HepG2 (cell line): ENCODE data around the gene ACOT8. TPM values are rescaled to one million over a fixed set of nuclear protein-coding genes. Genes with fewer than 3 reads are reported as not detected.

Experiments
- ATAC-seq: fragments of 200-7000 bp; cut with Tn5 transposase; 3 replicates; pipeline ENCODE4 v1.9.1; 2020; ENCODE audit warnings: mild to moderate bottlenecking, moderate library complexity
- BruUV-seq: library from RNA; stranded (reverse); fragments of 400-500 nt; replicated peaks from 2 replicates; lab custom pipeline; 2021; lab: Mats Ljungman, UMichigan
- CTCF ChIA-PET: fragments of 300-600 bp; formaldehyde crosslinking; extraction: SDS; loops from one replicate; lab custom pipeline; 2021; ENCODE audit warnings: low total read pairs, inconsistent platforms, low intra/inter-chr PET ratio; lab: Yijun Ruan, JAX
- POLR2A ChIA-PET: fragments of 350-600 bp; sonication (Branson Sonifier 250); formaldehyde crosslinking; loops from one replicate; lab custom pipeline; 2020; ENCODE audit warnings: antibody characterized with exemption, inconsistent platforms; lab: Yijun Ruan, JAX
- DNase-seq: peaks from one replicate; pipeline ENCODE4 v3.0.0-alpha.2; 2015; ENCODE audit warnings: low spot score
- FAIRE-seq: peaks from 3 replicates; lab custom pipeline; 2011; peaks lifted over from hg19 to GRCh38; lab: Jason Lieb, UNC
- H2AFZ ChIP-seq: one replicate; pipeline ENCODE4 v1.6.1; 2011; ENCODE audit warnings: low read length, inconsistent platforms
- H3K27ac ChIP-seq: fragments of 300-600 bp; 3 replicates; pipeline ENCODE4 v1.8.0; 2011; ENCODE audit warnings: mixed run types, mild to moderate bottlenecking, mixed read lengths, low read length, inconsistent platforms; ENCODE audit not compliant: insufficient read depth; ENCODE audit errors: extremely low read length
- H3K27me3 ChIP-seq, 2 experiments: fragments of 200-600 bp in 1 of 2; 2 replicates in 1 of 2; 3 replicates in 1 of 2; pipeline versions ENCODE4 v1.6.0 to v1.8.0; 2011; ENCODE audit warnings: low read length in 2 of 2, mild to moderate bottlenecking in 2 of 2, moderate library complexity in 2 of 2, inconsistent platforms in 1 of 2; ENCODE audit not compliant: insufficient read depth in 2 of 2, control insufficient read depth in 1 of 2
- H3K36me3 ChIP-seq, 2 experiments: fragments of 200-600 bp in 1 of 2; replicated peaks in 1 of 2; 2 replicates in 1 of 2; 3 replicates in 1 of 2; pipeline versions ENCODE4 v1.5.1 to v1.8.0; 2011; ENCODE audit warnings: low read length in 2 of 2, inconsistent platforms in 1 of 2; ENCODE audit not compliant: insufficient read depth in 2 of 2, control insufficient read depth in 1 of 2
- H3K4me1 ChIP-seq: 2 replicates; pipeline ENCODE4 v1.5.1; 2012; ENCODE audit warnings: low read length, inconsistent platforms; ENCODE audit not compliant: insufficient read depth
- H3K4me2 ChIP-seq: 2 replicates; pipeline ENCODE4 v1.6.0; 2011; ENCODE audit warnings: low read depth, low read length, inconsistent platforms
- H3K4me3 ChIP-seq, 3 experiments: fragments of 200-600 bp in 1 of 3; sonication (generic), shearing (Covaris generic) in 1 of 3; replicated peaks in 1 of 3; 2 replicates each; pipeline ENCODE4 v1.5.1; 2011 to 2016; ENCODE audit warnings: low read length in 3 of 3, inconsistent platforms in 2 of 3, low read depth in 2 of 3, mild to moderate bottlenecking in 2 of 3, control low read depth in 1 of 3, mixed read lengths in 1 of 3; ENCODE audit not compliant: insufficient read depth in 1 of 3
- H3K79me2 ChIP-seq: one replicate; pipeline ENCODE4 v1.6.1; 2011; ENCODE audit warnings: low read length, inconsistent platforms; ENCODE audit not compliant: insufficient read depth
- H3K9ac ChIP-seq: 2 replicates; pipeline ENCODE4 v1.6.0; 2011; ENCODE audit warnings: mild to moderate bottlenecking, low read depth, low read length, inconsistent platforms; ENCODE audit not compliant: insufficient read depth
- H3K9me3 ChIP-seq: 2 replicates; pipeline ENCODE4 v1.5.1; 2012; ENCODE audit warnings: mild to moderate bottlenecking, low read length
- H4K20me1 ChIP-seq: 2 replicates; pipeline ENCODE4 v1.6.0; 2011; ENCODE audit warnings: inconsistent platforms, mild to moderate bottlenecking, low read length, moderate library complexity; ENCODE audit not compliant: insufficient read depth
- HMGA1 ChIP-seq: sonication (generic); formaldehyde crosslinking; conservative IDR thresholded peaks from 2 replicates; pipeline ENCODE4 v1.4.0; 2020; ENCODE audit warnings: missing genetic modification reagents
- PCBP1 ChIP-seq: fragments of 200-400 bp; formaldehyde crosslinking; IDR thresholded peaks from 2 replicates; pipeline ENCODE4 v1.6.1; 2017; ENCODE audit warnings: mild to moderate bottlenecking, low read depth, low read length, borderline replicate concordance
- U2AF1 ChIP-seq: fragments of 200-400 bp; formaldehyde crosslinking; optimal IDR thresholded peaks from 2 replicates; pipeline ENCODE3; 2017; ENCODE audit warnings: mild to moderate bottlenecking, low read depth, low read length
- ZBTB7A ChIP-seq: sonication (generic); formaldehyde crosslinking; IDR thresholded peaks from 2 replicates; pipeline ENCODE4 v1.8.0; 2022; ENCODE audit warnings: mild to moderate bottlenecking, missing genetic modification reagents
- ZFY ChIP-seq: sonication (generic); formaldehyde crosslinking; IDR thresholded peaks from 2 replicates; pipeline ENCODE4 v1.4.0; 2020; ENCODE audit warnings: missing genetic modification reagents
- ZNF558 ChIP-seq: sonication (generic); formaldehyde crosslinking; IDR thresholded peaks from 2 replicates; pipeline ENCODE4 v1.9.0; 2022; ENCODE audit warnings: mild to moderate bottlenecking, missing genetic modification reagents, borderline replicate concordance
- ZNF740 ChIP-seq: sonication (generic); formaldehyde crosslinking; IDR thresholded peaks from 2 replicates; pipeline ENCODE4 v1.4.0; 2020; ENCODE audit warnings: missing genetic modification reagents
- ZNF749 ChIP-seq: sonication (generic); formaldehyde crosslinking; IDR thresholded peaks from 2 replicates; pipeline ENCODE4 v1.8.0; 2022; ENCODE audit warnings: mild to moderate bottlenecking, missing genetic modification reagents, moderate library complexity, borderline replicate concordance
- ZNF83 ChIP-seq: sonication (generic); formaldehyde crosslinking; IDR thresholded peaks from 2 replicates; pipeline ENCODE4 v1.4.0; 2020; ENCODE audit warnings: missing genetic modification reagents, mild to moderate bottlenecking, borderline replicate concordance
- ZSCAN5A ChIP-seq: sonication (generic); formaldehyde crosslinking; IDR thresholded peaks from 2 replicates; pipeline ENCODE4 v1.8.0; 2022; ENCODE audit warnings: mild to moderate bottlenecking, missing genetic modification reagents, borderline replicate concordance
- WGBS: methylation state at CpG from one replicate; pipeline ENCODE4 v1.1.6; 2017; ENCODE audit warnings: low lambda C conversion rate; 5-methylcytosine and 5-hydroxymethylcytosine counted together
- in situ Hi-C: cut with HindIII; loops from 2 replicates; pipeline ENCODE4 v1.10.0; 2017; ENCODE audit warnings: low pct_unique_long_range_greater_than_20kb; ENCODE audit not compliant: extremely low pct_ligation_motif_present
- intact Hi-C: fragments of 100-400 bp; cut with micrococcal nuclease; formaldehyde crosslinking; loops from one replicate; pipeline ENCODE4 v1.10.0; 2022; ENCODE audit not compliant: unreplicated experiment
- polyA plus RNA-seq, 8 experiments: library from polyadenylated mRNA; depleted of rRNA in 3 of 8; stranded (reverse) in 7 of 8; unstranded in 1 of 8; fragments of >200 nt; fragmentation: Illumina TruSeq in 4 of 8; extraction: Trizol in 4 of 8; gene quantifications; 2 replicates each; pipeline versions ENCODE4 v1.2.1 to v1.2.3, GENCODE V29; 2011 to 2016; ENCODE audit warnings: low read depth in 4 of 8, missing spikeins in 1 of 8, mixed read lengths in 1 of 8; ENCODE audit not compliant: insufficient read depth in 1 of 8
- total RNA-seq, 5 experiments: library from RNA; depleted of rRNA; stranded (reverse); fragments of >200 nt; fragmentation: Illumina TruSeq; extraction: Trizol; gene quantifications; 2 replicates each; pipeline ENCODE4 v1.2.3, GENCODE V29; 2016; ENCODE audit warnings: low read depth in 1 of 5
- TF ChIP-seq, protein P1 (sequence below): sonication (generic); formaldehyde crosslinking; IDR thresholded peaks from 2 replicates; pipeline ENCODE4 v1.4.0; 2020; ENCODE audit warnings: mild to moderate bottlenecking, missing genetic modification reagents

Gene ACOT8
- total and polyA plus RNA-seq, 2 of the 13 experiments (the other 11 are each of a cell fraction or from before 2014, with no cell fraction given): 31.4 to 45.5 TPM

GRCh38 chr20:45817376-45818194 lies 39.6 kb downstream of the ACOT8 start (continued):
- TF ChIP-seq, protein P1, sequence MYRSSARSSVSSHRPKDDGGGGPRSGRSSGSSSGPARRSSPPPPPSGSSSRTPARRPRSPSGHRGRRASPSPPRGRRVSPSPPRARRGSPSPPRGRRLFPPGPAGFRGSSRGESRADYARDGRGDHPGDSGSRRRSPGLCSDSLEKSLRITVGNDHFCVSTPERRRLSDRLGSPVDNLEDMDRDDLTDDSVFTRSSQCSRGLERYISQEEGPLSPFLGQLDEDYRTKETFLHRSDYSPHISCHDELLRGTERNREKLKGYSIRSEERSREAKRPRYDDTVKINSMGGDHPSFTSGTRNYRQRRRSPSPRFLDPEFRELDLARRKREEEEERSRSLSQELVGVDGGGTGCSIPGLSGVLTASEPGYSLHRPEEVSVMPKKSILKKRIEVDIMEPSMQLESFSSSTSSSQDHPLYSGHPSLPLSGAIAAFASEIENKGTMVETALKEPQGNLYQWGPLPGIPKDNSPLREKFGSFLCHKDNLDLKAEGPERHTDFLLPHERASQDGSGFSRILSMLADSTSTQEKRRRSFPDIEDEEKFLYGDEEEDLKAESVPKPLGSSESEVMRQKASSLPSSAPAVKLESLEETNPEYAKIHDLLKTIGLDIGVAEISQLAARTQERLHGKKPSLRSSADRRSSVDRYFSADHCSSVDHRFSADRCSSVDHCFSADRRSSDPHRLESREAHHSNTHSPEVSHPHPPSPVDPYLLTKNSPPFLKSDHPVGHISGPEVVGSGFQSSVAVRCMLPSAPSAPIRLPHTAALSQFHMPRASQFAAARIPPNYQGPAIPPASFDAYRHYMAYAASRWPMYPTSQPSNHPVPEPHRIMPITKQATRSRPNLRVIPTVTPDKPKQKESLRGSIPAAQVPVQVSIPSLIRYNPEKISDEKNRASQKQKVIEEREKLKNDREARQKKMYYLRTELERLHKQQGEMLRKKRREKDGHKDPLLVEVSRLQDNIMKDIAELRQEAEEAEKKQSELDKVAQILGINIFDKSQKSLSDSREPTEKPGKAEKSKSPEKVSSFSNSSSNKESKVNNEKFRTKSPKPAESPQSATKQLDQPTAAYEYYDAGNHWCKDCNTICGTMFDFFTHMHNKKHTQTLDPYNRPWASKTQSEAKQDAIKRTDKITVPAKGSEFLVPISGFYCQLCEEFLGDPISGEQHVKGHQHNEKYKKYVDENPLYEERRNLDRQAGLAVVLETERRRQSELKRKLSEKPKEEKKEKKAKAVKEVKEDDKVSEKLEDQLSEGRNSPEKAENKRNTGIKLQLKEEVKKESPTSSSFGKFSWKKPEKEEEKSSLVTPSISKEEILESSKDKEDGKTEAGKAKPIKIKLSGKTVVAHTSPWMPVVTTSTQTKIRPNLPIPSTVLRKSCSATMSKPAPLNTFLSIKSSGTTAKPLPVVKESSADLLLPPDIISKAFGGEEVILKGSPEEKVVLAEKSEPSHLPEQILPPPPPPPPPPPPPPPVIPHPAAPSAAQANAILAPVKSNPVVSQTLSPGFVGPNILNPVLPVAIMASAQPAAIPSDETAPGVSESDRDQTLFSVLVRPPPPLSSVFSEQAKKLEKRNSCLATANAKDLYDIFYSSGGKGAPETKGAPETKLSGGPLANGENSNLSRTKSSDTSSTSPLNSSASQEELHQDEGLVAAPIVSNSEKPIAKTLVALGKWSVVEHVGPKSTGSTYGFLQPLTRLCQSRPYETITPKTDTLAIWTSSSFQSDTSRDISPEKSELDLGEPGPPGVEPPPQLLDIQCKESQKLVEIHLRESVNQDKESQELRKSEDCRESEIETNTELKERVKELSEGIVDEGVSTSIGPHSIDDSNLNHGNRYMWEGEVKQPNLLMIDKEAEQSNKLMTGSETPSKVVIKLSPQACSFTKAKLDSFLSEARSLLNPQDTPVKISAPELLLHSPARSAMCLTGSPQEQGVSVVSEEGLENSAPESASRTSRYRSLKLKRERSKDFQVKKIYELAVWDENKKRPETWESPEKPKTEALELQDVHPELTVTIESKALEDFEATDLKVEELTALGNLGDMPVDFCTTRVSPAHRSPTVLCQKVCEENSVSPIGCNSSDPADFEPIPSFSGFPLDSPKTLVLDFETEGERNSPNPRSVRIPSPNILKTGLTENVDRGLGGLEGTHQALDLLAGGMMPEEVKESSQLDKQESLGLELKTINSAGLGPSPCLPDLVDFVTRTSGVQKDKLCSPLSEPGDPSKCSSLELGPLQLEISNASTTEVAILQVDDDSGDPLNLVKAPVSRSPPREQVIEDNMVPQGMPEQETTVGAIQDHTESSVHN (CRISPR knock-in tag): no peak

DNA sequence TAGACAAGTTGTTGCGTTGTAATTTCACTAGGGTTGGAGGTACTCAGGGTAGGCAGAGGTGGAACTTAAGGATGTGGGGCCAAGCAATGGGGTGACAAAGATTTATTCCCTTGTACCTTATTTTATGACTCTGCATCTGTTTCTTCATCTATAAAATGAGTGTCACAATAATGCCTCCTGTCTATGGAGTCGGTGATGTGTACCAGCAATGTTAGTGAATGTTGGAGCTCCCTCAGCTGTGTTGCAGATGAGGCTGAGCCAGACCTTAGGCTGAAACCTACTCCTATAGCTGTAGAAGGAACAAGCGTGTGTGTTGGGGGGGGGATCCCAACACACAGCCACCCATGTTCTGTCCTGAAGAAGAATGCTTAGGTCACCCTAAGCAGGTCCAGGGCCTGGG lies 40.2 kb downstream of the ACOT8 start:
- Histone ChIP-seq H4K20me1 (no peaks in the 10 kb centered on the region), H3K79me2 (peaks cover 15% of the 10 kb centered on the region), H2AFZ (no peak overlapping the region), H3K4me3 (no peak overlapping the region), H3K36me3 (peaks cover 4 to 10% of the 10 kb centered on the region in 2 experiments), H3K4me2 (no peak overlapping the region), H3K9ac (no peak overlapping the region), H3K27me3 (no peaks in the 10 kb centered on the region), H3K9me3 (no peaks in the 10 kb centered on the region), H3K4me1 (peaks cover 32% of the 10 kb centered on the region), H3K27ac (no peak overlapping the region)
- ChIA-PET POLR2A (interaction anchor here (1.0 to 1.3 kb wide), 2 partner anchors 25 to 117 kb away, joined by 3 to 4 read pairs; partner anchors contain the start of genes DNTTIP1, PCIF1 and WFDC3), CTCF (no interaction called here)
- ATAC-seq (no peak), FAIRE-seq (no peak), DNase-seq (no peak)
- no TSS peak for BruUV-seq
- in situ Hi-C loops: no loop called here
- intact Hi-C loops: no loop called here
- WGBS: 93% methylated on average over 3 of the region's 3 CpGs
- no peak for TF ChIP-seq ZSCAN5A (CRISPR knock-in tag)
- no peak for TF ChIP-seq HMGA1 (CRISPR knock-in tag)
- TF ChIP-seq ZFY (CRISPR knock-in tag): no peak
- peak; percentile 37; the same call in 1 of the 2 replicates for TF ChIP-seq ZNF740 (CRISPR knock-in tag)
- TF ChIP-seq PCBP1: no peak
- 0 out of 2 replicates have a peak, but pooled peaks have one; percentile 49 for TF ChIP-seq ZNF558 (CRISPR knock-in tag)
- TF ChIP-seq ZBTB7A (CRISPR knock-in tag): no peak
- no peak for TF ChIP-seq ZNF83 (CRISPR knock-in tag)
- no peak for TF ChIP-seq U2AF1
- TF ChIP-seq ZNF749 (CRISPR knock-in tag): no peak
